Erythroblast (primary cell): ENCODE results near the gene IL17RC.

Experiments
- GATA1 ChIP-seq: IDR thresholded peaks from 2 replicates; pipeline ENCODE4 v1.6.1; 2011; ENCODE audit warnings: low read depth, mild to moderate bottlenecking, control low read depth, low read length, moderate library complexity
- POLR2A ChIP-seq: IDR thresholded peaks from 2 replicates; pipeline ENCODE4 v1.6.1; 2011; ENCODE audit warnings: mild to moderate bottlenecking, low read length

DNA sequence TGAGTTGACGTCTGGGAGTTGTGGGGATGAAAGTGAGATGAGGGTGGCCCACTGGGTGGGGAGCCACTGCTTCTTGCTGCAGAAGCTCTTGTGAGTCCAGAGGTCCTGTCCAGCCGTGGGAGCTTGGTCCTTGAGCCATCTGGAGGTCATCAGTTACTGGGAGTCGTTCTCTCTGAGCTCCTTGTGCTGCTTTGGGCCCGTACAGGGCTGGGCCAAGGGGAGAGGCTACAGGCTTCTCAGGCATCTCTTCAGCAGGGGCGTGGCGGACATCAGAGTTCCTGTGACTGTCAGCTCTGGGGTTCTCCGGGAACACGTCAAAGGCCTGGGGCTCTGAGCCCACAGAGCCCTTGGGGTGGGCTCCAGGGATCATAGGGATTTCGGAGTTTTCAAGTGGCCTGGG, 32.7 kb downstream of the IL17RC start:
- TF ChIP-seq POLR2A, result no peak
- TF ChIP-seq GATA1, result no peak
